Measurements from ENCODE around the gene TTC23L. TPM values are rescaled to one million over a fixed set of nuclear protein-coding genes. Genes with fewer than 3 reads are reported as not detected.

The TTC23L gene
- total RNA-seq, 1 donor from 2014 or later: under 0.01 TPM

GRCh38 chr5:34929720-34930461, 90.9 kb downstream of the TTC23L start:
- TF ChIP-seq CTCF (IDR thresholded peaks at IDR 0.05; ENCODE audit: insufficient read depth, low read length, severe bottlenecking): no peak
- H3K36me3 ChIP-seq (ENCODE audit: control insufficient read depth, insufficient read depth, low read length): peaks cover 5% of the 10 kb centered on the region
- H3K4me3 ChIP-seq (ENCODE audit: low read depth, low read length): peak overlapping the region; percentile 97
- DNase-seq (ENCODE audit: low read depth) (peak; percentile 68), FAIRE-seq (no peak)
- H3K27me3 ChIP-seq (ENCODE audit: control insufficient read depth, insufficient read depth, low read length): no peaks in the 10 kb centered on the region

GRCh38 chr5:34930462-34930844, 91.5 kb downstream of the TTC23L start:
- no peaks in the 10 kb centered on the region for H3K27me3 ChIP-seq (ENCODE audit: control insufficient read depth, insufficient read depth, low read length)
- DNase-seq (ENCODE audit: low read depth) (no peak), FAIRE-seq (no peak)
- peak overlapping the region; percentile 97 for H3K4me3 ChIP-seq (ENCODE audit: low read depth, low read length)
- no peak for TF ChIP-seq CTCF (IDR thresholded peaks at IDR 0.05; ENCODE audit: insufficient read depth, low read length, severe bottlenecking)
- H3K36me3 ChIP-seq (ENCODE audit: control insufficient read depth, insufficient read depth, low read length): peaks cover 2% of the 10 kb centered on the region

- Histone ChIP-seq H3K4me3 (ENCODE audit: low read depth, low read length) (peak overlapping the region; percentile 97), H3K36me3 (ENCODE audit: control insufficient read depth, insufficient read depth, low read length) (peaks cover 1% of the 10 kb centered on the region), H3K27me3 (ENCODE audit: control insufficient read depth, insufficient read depth, low read length) (no peaks in the 10 kb centered on the region)
- TF ChIP-seq CTCF (IDR thresholded peaks at IDR 0.05; ENCODE audit: insufficient read depth, low read length, severe bottlenecking): no peak
- FAIRE-seq: no peak
- no peak for DNase-seq (ENCODE audit: low read depth)
Measured at GRCh38 chr5:34930870-34931269, 91.9 kb downstream of the TTC23L start.

- H3K27me3 ChIP-seq (ENCODE audit: control insufficient read depth, insufficient read depth, low read length): no peaks in the 10 kb centered on the region
- peaks cover 7% of the 10 kb centered on the region for H3K36me3 ChIP-seq (ENCODE audit: control insufficient read depth, insufficient read depth, low read length)
- no peak for TF ChIP-seq CTCF (IDR thresholded peaks at IDR 0.05; ENCODE audit: insufficient read depth, low read length, severe bottlenecking)
- FAIRE-seq (no peak), DNase-seq (ENCODE audit: low read depth) (no peak)
- H3K4me3 ChIP-seq (ENCODE audit: low read depth, low read length): no peak overlapping the region
Measured at GRCh38 chr5:34932947-34933346, 94.0 kb downstream of the TTC23L start.

- FAIRE-seq: peak; percentile 36
- TF ChIP-seq CTCF (IDR thresholded peaks at IDR 0.05; ENCODE audit: insufficient read depth, low read length, severe bottlenecking): no peak
- H3K36me3 ChIP-seq (ENCODE audit: control insufficient read depth, insufficient read depth, low read length): peaks cover 9% of the 10 kb centered on the region
- DNase-seq (ENCODE audit: low read depth): no peak
- H3K4me3 ChIP-seq (ENCODE audit: low read depth, low read length): no peak overlapping the region
- H3K27me3 ChIP-seq (ENCODE audit: control insufficient read depth, insufficient read depth, low read length): no peaks in the 10 kb centered on the region
Measured at GRCh38 chr5:34941936-34942335, 103.0 kb downstream of the TTC23L start.

GRCh38 chr5:34944044-34944443, 105.1 kb downstream of the TTC23L start:
- FAIRE-seq: no peak
- Histone ChIP-seq H3K36me3 (ENCODE audit: control insufficient read depth, insufficient read depth, low read length) (peaks cover 4% of the 10 kb centered on the region), H3K4me3 (ENCODE audit: low read depth, low read length) (no peak overlapping the region), H3K27me3 (ENCODE audit: control insufficient read depth, insufficient read depth, low read length) (no peaks in the 10 kb centered on the region)
- no peak for TF ChIP-seq CTCF (IDR thresholded peaks at IDR 0.05; ENCODE audit: insufficient read depth, low read length, severe bottlenecking)
- DNase-seq (ENCODE audit: low read depth): no peak

Data from bronchial epithelial cell (primary cell).